ENCODE results near the gene MAP3K20.

MAP3K20 gene

DNA sequence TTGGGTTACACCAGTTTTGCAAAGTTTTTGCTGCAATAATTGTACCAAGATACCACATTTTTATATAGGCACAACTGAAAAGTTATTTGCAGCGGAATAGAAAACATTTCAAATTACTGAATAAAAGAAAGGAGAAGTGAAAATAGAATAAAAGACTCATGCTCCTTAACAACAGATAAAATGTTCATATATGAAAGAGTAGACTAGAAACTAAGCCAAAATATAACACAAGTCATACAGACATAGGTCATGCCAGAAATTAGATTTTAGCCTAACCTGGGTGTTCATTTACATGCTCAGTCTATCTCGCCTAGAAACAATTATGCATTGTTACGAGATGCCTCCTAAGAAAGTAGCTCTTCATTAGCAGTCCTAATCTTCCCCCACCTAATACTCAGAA, 16.4 kb upstream of the MAP3K20 start:
- no peak overlapping the region for H3K4me3 ChIP-seq (ENCODE audit: low read length)
- no peak for DNase-seq (ENCODE audit: low read depth)
- TF ChIP-seq, protein P1, sequence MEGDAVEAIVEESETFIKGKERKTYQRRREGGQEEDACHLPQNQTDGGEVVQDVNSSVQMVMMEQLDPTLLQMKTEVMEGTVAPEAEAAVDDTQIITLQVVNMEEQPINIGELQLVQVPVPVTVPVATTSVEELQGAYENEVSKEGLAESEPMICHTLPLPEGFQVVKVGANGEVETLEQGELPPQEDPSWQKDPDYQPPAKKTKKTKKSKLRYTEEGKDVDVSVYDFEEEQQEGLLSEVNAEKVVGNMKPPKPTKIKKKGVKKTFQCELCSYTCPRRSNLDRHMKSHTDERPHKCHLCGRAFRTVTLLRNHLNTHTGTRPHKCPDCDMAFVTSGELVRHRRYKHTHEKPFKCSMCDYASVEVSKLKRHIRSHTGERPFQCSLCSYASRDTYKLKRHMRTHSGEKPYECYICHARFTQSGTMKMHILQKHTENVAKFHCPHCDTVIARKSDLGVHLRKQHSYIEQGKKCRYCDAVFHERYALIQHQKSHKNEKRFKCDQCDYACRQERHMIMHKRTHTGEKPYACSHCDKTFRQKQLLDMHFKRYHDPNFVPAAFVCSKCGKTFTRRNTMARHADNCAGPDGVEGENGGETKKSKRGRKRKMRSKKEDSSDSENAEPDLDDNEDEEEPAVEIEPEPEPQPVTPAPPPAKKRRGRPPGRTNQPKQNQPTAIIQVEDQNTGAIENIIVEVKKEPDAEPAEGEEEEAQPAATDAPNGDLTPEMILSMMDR (conservative IDR thresholded peaks at IDR 0.05; ENCODE audit: low read depth, low read length): no peak

DNA sequence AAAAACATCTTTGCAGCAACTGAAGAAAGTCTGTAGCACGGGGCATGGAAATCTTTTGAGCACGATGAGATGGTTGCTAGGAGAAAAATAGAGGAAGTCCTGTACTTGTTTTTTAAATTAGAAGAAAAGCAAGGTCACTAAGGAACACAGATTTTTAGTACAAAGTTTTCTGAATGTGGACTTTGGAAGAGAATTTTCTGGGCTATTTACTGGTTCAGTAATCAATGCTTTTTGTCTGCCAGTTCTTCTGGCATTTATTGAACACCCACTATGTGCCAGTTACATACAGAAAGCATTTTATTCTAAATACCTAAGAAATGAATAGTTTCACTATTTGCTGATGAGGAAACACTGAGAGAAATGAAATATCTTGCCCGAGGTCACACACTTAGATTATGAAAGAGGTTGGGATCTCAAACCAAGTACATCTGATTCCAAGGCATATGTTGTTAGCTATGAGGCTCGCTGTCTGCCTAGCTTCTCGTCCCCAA, 15.6 kb upstream of the MAP3K20 start:
- no peak for DNase-seq (ENCODE audit: low read depth)
- TF ChIP-seq, protein P1 (conservative IDR thresholded peaks at IDR 0.05; ENCODE audit: low read depth, low read length): no peak
- H3K4me3 ChIP-seq (ENCODE audit: low read length): no peak overlapping the region

DNA sequence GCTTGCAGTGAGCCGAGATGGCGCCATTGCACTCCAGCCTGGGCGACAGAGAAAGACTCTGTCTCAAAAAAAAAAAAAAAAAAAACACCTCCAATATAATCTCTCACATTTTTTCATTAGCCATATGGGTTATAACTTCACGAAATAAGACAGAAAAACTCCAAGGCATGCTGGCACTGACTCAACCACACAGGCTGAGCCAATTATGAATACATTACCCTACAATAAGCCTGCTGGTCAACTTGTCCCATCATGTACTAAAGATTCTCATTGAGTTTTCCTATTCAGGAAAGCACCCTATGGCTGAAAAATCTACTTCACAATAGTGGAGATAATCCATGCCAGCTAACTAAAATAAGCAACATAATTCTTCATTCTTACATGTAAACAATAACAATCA, 12.8 kb upstream of the MAP3K20 start:
- DNase-seq (ENCODE audit: low read depth): no peak
- no peak overlapping the region for H3K4me3 ChIP-seq (ENCODE audit: low read length)
- TF ChIP-seq, protein P1 (conservative IDR thresholded peaks at IDR 0.05; ENCODE audit: low read depth, low read length): no peak

DNA sequence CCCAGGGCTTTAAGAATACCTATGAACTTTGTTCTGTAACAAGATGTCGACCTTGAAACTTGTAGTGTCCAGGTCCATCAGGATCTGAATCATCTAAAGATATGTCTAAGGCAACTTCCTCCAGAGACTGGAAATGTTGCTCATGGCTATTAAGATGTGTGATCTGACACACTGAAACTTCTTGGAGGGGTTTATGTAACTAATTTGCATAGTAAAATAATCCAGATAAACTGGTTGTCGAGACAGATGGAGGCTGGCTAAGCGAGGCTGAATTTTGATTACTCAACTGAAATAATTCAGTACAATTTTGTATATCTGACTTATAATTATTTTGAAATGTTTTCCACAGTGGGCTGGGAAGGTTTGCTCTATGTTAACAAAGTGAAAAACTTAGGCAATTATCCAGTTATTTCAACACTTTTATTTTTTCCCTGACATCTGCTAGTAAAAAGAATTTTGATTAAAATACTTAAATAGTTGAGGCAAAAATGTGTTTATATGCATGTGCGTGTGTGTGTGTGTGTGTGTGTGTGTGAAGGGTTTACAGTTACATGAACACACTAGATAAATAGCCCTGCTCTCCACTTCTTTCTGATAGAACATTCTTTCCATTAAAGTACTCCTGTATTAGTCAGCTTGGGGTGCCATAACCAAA, 11.4 kb upstream of the MAP3K20 start:
- TF ChIP-seq, protein P1 (conservative IDR thresholded peaks at IDR 0.05; ENCODE audit: low read depth, low read length): no peak
- no peak overlapping the region for H3K4me3 ChIP-seq (ENCODE audit: low read length)
- no peak for DNase-seq (ENCODE audit: low read depth)

DNA sequence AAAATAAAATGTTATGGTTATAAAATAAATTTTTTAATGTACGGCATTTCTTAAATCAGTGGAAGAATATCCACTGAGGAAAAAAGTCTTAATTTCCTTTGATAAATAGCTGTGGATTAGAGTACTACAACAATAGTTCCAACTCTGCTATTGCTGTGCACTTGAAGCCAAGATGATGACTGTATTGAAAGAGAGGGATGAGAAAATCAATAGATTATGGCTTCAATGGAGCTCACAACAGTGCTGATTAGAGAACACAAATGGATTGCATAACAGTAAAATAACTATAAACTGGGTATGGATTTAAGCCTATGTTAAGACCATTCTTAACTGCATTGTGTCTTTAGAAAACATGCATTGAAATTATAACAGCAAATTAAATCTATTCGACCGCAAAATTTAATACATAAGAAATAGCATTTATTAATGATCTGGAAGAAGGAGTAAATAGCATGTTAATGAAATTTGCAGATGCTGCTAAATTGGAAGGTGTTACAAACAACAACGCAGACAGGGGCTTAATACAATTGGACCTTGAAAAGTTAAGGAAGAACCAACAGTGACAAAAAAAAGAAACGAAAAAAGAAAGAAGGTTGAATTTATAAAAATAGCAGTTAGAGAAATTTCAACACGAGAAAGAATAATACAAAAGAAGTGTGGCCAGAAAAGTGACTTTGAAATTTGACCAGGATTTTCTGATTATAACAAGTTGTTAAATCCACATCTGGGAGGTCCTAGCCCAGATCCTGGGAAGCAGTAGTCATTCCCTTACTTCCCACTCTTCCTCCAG, 8.6 kb upstream of the MAP3K20 start:
- TF ChIP-seq, protein P1 (conservative IDR thresholded peaks at IDR 0.05; ENCODE audit: low read depth, low read length): no peak
- H3K4me3 ChIP-seq (ENCODE audit: low read length): no peak overlapping the region
- DNase-seq (ENCODE audit: low read depth): no peak

DNA sequence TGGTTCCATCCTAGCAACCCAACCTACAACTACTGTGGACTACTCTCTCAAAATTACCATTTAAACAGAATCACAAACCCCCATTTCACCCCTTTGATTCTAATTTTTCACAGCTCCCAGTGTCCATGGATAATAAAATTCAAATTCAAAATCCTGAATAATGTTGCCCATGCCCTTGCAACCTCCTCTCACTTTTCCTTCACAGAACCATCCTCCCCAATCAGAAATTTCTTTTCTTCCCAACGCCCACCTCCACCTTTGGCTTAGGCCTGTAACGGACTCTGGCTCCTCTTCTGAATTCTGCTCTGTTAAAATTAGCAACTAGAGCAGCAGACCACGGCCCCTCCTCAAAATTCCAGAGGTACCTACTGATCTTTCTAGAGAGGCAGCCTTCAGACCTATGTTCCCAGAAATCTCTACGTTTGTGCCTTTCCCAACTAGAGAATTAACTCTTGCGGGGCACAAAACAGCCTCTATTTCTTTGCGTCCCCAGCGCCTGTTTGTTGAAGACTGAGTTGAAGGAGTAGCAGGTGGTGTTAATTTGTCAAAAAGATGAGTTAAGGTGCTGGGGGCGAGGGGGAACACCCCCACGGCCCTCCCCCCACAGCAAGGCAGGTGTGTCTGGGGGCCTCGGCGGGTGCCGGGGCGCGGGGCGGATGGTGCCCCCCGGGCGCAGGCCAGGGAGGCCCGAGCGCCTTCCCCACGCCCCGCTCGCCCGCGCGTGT, 428 bp upstream of the MAP3K20 start:
- peak overlapping the region; percentile 73 for H3K4me3 ChIP-seq (ENCODE audit: low read length)
- no peak for DNase-seq (ENCODE audit: low read depth)
- TF ChIP-seq, protein P1 (conservative IDR thresholded peaks at IDR 0.05; ENCODE audit: low read depth, low read length): no peak

Measured in retinal pigment epithelial cell (primary cell).